GM12892 (cell line): ENCODE measurements around the gene SMAD7.

ENCODE experiments used
- DNase-seq: peaks from one replicate; pipeline ENCODE4 v3.0.0; 2011; ENCODE audit not compliant: insufficient read length
- FAIRE-seq: peaks from 2 replicates; lab custom pipeline; 2011; peaks lifted over from hg19 to GRCh38; lab: Jason Lieb, UNC
- POLR2A ChIP-seq: IDR thresholded peaks from 2 replicates; pipeline ENCODE4 v1.6.1; 2011; ENCODE audit warnings: low read depth, low read length, control low read depth
- POLR2AphosphoS5 ChIP-seq: IDR thresholded peaks from 2 replicates; pipeline ENCODE4 v1.6.1; 2011; ENCODE audit warnings: low read depth, low read length, control low read depth
- TAF1 ChIP-seq: IDR thresholded peaks from 2 replicates; pipeline ENCODE4 v1.6.1; 2011; ENCODE audit warnings: low read depth, mild to moderate bottlenecking, control low read depth, low read length, borderline replicate concordance

Gene SMAD7

GRCh38 chr18:48963586-48964470 is 13.1 kb upstream of the SMAD7 start:
- no peak for FAIRE-seq
- TF ChIP-seq TAF1: no peak
- TF ChIP-seq POLR2AphosphoS5: no peak
- no peak for TF ChIP-seq POLR2A
- DNase-seq: no peak

- no peak for TF ChIP-seq POLR2AphosphoS5
- no peak for TF ChIP-seq TAF1
- TF ChIP-seq POLR2A: no peak
- no peak for FAIRE-seq
- no peak for DNase-seq
Observed at GRCh38 chr18:48962994-48963561, 12.3 kb upstream of the SMAD7 start.

GRCh38 chr18:48962252-48962993 is 11.7 kb upstream of the SMAD7 start:
- TF ChIP-seq TAF1 (no peak), POLR2A (no peak), POLR2AphosphoS5 (no peak)
- no peak for FAIRE-seq
- DNase-seq: no peak

- DNase-seq (no peak), FAIRE-seq (no peak)
- TF ChIP-seq POLR2A (no peak), TAF1 (no peak), POLR2AphosphoS5 (no peak)
Observed at GRCh38 chr18:48961547-48961946, 10.8 kb upstream of the SMAD7 start.

GRCh38 chr18:48959921-48960920 is 9.5 kb upstream of the SMAD7 start:
- FAIRE-seq: no peak
- TF ChIP-seq POLR2AphosphoS5 (no peak), POLR2A (no peak), TAF1 (no peak)
- no peak for DNase-seq

GRCh38 chr18:48959551-48959920 is 8.8 kb upstream of the SMAD7 start:
- no peak for TF ChIP-seq TAF1
- TF ChIP-seq POLR2A: no peak
- no peak for TF ChIP-seq POLR2AphosphoS5
- no peak for DNase-seq
- FAIRE-seq: no peak

GRCh38 chr18:48958951-48959350 is 8.2 kb upstream of the SMAD7 start:
- no peak for TF ChIP-seq TAF1
- TF ChIP-seq POLR2A: no peak
- no peak for TF ChIP-seq POLR2AphosphoS5
- DNase-seq (no peak), FAIRE-seq (no peak)

- DNase-seq: no peak
- no peak for TF ChIP-seq POLR2A
- no peak for TF ChIP-seq POLR2AphosphoS5
- TF ChIP-seq TAF1: no peak
- no peak for FAIRE-seq
Observed at GRCh38 chr18:48957616-48958015, 6.9 kb upstream of the SMAD7 start.

- DNase-seq: no peak
- no peak for FAIRE-seq
- no peak for TF ChIP-seq TAF1
- no peak for TF ChIP-seq POLR2A
- TF ChIP-seq POLR2AphosphoS5: no peak
Observed at GRCh38 chr18:48957136-48957535, 6.4 kb upstream of the SMAD7 start.

- DNase-seq: no peak
- no peak for FAIRE-seq
- TF ChIP-seq TAF1 (no peak), POLR2A (no peak), POLR2AphosphoS5 (no peak)
Observed at GRCh38 chr18:48956356-48956755, 5.6 kb upstream of the SMAD7 start.

GRCh38 chr18:48955830-48956261 is 5.1 kb upstream of the SMAD7 start:
- TF ChIP-seq POLR2A (no peak), TAF1 (no peak), POLR2AphosphoS5 (no peak)
- DNase-seq (no peak), FAIRE-seq (no peak)
